Measurements from ENCODE around the gene CYREN.

CYREN gene

GRCh38 chr7:135170274-135170997 is at the start of gene CYREN:
TSS of gene CYREN (minus strand) at chr7:135170707. CDS start at chr7:135168922, 1,785 bp downstream.
- H3K9ac ChIP-seq (ENCODE audit: low read length): peak within 1 kb of the TSS; percentile 96
- no peaks in the 10 kb centered on the region for H3K9me3 ChIP-seq (ENCODE audit: insufficient read depth, low read length)
- H3K27ac ChIP-seq (ENCODE audit: low read length): peak within 1 kb of the TSS; percentile 93
- H2AFZ ChIP-seq (ENCODE audit: low read depth, low read length): peak within 1 kb of the TSS; percentile 71; the same call in 1 of the 2 replicates
- TF ChIP-seq EZH2phosphoT487 (IDR thresholded peaks at IDR 0.05; ENCODE audit: low read depth) (no peak), CTCF (IDR thresholded peaks at IDR 0.05; ENCODE audit: low read depth, low read length) (peak; percentile 74)
- H3K27me3 ChIP-seq (ENCODE audit: low read depth, low read length): no peaks in the 10 kb centered on the region
- peaks cover 16% of the 10 kb centered on the region for H4K20me1 ChIP-seq (ENCODE audit: insufficient read depth, low read length)
- peak within 1 kb of the TSS; percentile 92 for H3K4me3 ChIP-seq (ENCODE audit: low read length)
- H3K4me1 ChIP-seq (ENCODE audit: low read length): peaks cover 30% of the 10 kb centered on the region
- peaks cover 33% of the 10 kb centered on the region for H3K36me3 ChIP-seq (replicated peaks; ENCODE audit: low read depth, low read length)
- peaks cover 19% of the 10 kb centered on the region for H3K79me2 ChIP-seq (ENCODE audit: low read length)
- peak within 1 kb of the TSS; percentile 98 for H3K4me2 ChIP-seq (ENCODE audit: low read length)

GRCh38 chr7:135217645-135218509 is 47.4 kb upstream of the CYREN start:
- H3K27ac ChIP-seq (ENCODE audit: low read length): no peak overlapping the region
- no peaks in the 10 kb centered on the region for H3K36me3 ChIP-seq (replicated peaks; ENCODE audit: low read depth, low read length)
- no peaks in the 10 kb centered on the region for H3K79me2 ChIP-seq (ENCODE audit: low read length)
- H3K4me3 ChIP-seq (ENCODE audit: low read length): no peak overlapping the region
- 0 out of 2 replicates have a peak, but pooled peaks cover 4% of the 10 kb centered on the region for H4K20me1 ChIP-seq (ENCODE audit: insufficient read depth, low read length)
- H3K9me3 ChIP-seq (ENCODE audit: insufficient read depth, low read length): no peaks in the 10 kb centered on the region
- TF ChIP-seq EZH2phosphoT487 (IDR thresholded peaks at IDR 0.05; ENCODE audit: low read depth): no peak
- no peak for TF ChIP-seq CTCF (IDR thresholded peaks at IDR 0.05; ENCODE audit: low read depth, low read length)
- peaks cover 8% of the 10 kb centered on the region; the same call in 1 of the 2 replicates for H3K4me1 ChIP-seq (ENCODE audit: low read length)
- no peak overlapping the region for H2AFZ ChIP-seq (ENCODE audit: low read depth, low read length)
- no peak overlapping the region for H3K9ac ChIP-seq (ENCODE audit: low read length)
- peaks cover 72% of the 10 kb centered on the region for H3K27me3 ChIP-seq (ENCODE audit: low read depth, low read length)
- H3K4me2 ChIP-seq (ENCODE audit: low read length): no peak overlapping the region

GRCh38 chr7:135215698-135216097 is 45.2 kb upstream of the CYREN start:
- TF ChIP-seq CTCF (IDR thresholded peaks at IDR 0.05; ENCODE audit: low read depth, low read length): no peak
- no peak for TF ChIP-seq EZH2phosphoT487 (IDR thresholded peaks at IDR 0.05; ENCODE audit: low read depth)
- no peaks in the 10 kb centered on the region for H3K79me2 ChIP-seq (ENCODE audit: low read length)

GRCh38 chr7:135215180-135215579 is 44.7 kb upstream of the CYREN start:
- no peak overlapping the region for H2AFZ ChIP-seq (ENCODE audit: low read depth, low read length)
- TF ChIP-seq CTCF (IDR thresholded peaks at IDR 0.05; ENCODE audit: low read depth, low read length) (no peak), EZH2phosphoT487 (IDR thresholded peaks at IDR 0.05; ENCODE audit: low read depth) (no peak)
- H3K4me3 ChIP-seq (ENCODE audit: low read length): no peak overlapping the region
- no peaks in the 10 kb centered on the region for H3K79me2 ChIP-seq (ENCODE audit: low read length)
- no peaks in the 10 kb centered on the region for H3K36me3 ChIP-seq (replicated peaks; ENCODE audit: low read depth, low read length)
- H3K4me2 ChIP-seq (ENCODE audit: low read length): no peak overlapping the region
- H3K27me3 ChIP-seq (ENCODE audit: low read depth, low read length): peaks cover 51% of the 10 kb centered on the region
- peaks cover 13% of the 10 kb centered on the region; the same call in 1 of the 2 replicates for H3K4me1 ChIP-seq (ENCODE audit: low read length)
- no peaks in the 10 kb centered on the region for H4K20me1 ChIP-seq (ENCODE audit: insufficient read depth, low read length)
- no peak overlapping the region for H3K27ac ChIP-seq (ENCODE audit: low read length)
- no peaks in the 10 kb centered on the region for H3K9me3 ChIP-seq (ENCODE audit: insufficient read depth, low read length)
- no peak overlapping the region for H3K9ac ChIP-seq (ENCODE audit: low read length)

More at GRCh38 chr7:135215698-135216097, 45.2 kb upstream of the CYREN start:
- no peak overlapping the region for H3K9ac ChIP-seq (ENCODE audit: low read length)
- no peak overlapping the region for H2AFZ ChIP-seq (ENCODE audit: low read depth, low read length)
- no peaks in the 10 kb centered on the region for H3K9me3 ChIP-seq (ENCODE audit: insufficient read depth, low read length)
- peaks cover 8% of the 10 kb centered on the region; the same call in 1 of the 2 replicates for H3K4me1 ChIP-seq (ENCODE audit: low read length)
- peaks cover 52% of the 10 kb centered on the region for H3K27me3 ChIP-seq (ENCODE audit: low read depth, low read length)
- H3K4me3 ChIP-seq (ENCODE audit: low read length): no peak overlapping the region
- H4K20me1 ChIP-seq (ENCODE audit: insufficient read depth, low read length): no peaks in the 10 kb centered on the region
- no peak overlapping the region for H3K27ac ChIP-seq (ENCODE audit: low read length)
- no peaks in the 10 kb centered on the region for H3K36me3 ChIP-seq (replicated peaks; ENCODE audit: low read depth, low read length)
- H3K4me2 ChIP-seq (ENCODE audit: low read length): no peak overlapping the region
